Measurements from ENCODE around the gene ARMC9.
"Not testable (repeated sequence)": the region's sequence is repeated elsewhere in the genome, so short reads cannot be mapped to it uniquely, and the experiment has no call there.

ARMC9 gene

DNA sequence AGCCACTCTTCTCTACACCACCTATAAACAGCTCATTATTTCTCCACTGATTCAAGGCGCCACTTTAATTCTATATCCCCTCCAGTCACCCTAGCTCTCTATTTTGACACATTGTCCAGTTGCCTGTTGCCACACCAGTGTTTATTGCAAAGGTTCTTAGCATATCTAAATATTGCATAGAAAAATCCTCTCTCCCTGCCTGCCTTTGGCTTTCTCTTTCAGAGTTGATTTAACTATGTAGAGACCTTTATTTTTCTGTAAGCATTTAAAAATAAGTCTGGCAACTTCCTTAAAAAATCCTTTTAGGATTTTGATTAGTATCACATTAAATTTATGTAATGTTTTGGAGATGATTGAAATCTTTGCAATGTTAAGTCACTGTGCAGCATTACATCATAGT, 149.2 kb downstream of the ARMC9 start:
- DNase-seq = no peak

DNA sequence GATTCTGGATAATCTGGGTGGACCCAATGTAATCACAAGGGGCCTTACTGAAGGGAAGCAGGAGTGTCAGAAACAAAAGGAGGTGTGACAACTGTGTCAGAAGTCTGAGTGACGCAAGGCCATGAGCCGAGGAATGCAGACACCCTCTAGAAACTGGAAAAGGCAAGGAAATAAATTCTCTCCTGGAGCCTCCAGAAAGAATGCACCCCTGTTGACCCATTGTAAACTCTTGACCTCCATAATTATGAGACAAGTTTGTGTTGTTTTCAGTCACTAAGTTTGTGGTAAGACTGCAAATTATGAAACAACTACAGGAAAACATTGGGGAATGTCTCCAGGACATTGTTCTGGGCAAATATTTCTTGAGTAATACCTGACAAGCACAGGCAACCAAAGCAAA, 149.7 kb downstream of the ARMC9 start:
- no peak for DNase-seq

- no peak for DNase-seq
Measured at GRCh38 chr2:231348704-231349373, 150.4 kb downstream of the ARMC9 start.

DNA sequence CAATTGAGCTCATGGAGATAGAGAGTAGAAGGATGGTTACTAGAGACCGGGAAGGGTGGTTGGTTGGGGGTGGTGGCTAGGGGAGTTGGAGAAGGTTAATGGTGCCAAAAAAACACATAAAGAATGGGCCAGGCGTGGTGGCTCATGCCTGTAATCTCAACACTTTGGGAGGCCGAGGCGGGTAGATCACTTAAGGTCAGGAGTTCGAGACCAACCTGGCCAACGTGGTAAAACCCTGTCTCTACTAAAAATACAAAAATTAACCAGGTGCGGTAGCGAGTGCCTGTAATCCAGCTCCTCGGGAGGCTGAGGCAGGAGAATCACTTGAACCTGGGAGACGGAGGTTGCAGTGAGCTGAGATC, 150.9 kb downstream of the ARMC9 start:
- not testable (repeated sequence) for DNase-seq

DNA sequence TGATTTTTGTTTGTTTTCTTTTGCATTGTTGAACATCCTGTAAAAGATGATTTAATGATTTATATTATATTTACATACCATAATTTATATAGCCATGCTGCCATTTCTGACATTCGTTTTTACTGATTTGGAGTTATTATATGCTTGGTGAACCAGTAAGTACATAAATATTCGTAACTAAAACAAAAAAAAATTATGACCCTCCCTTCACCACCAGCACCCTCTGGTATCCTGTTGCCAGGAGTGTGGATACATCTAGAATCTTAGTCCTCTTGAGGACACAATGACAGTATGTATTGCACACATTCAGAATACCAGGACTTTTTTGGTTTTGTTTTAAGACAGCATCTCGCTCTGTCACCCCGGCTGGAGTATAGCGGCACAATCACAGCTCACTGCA, 153.2 kb downstream of the ARMC9 start:
- DNase-seq = no peak

DNA sequence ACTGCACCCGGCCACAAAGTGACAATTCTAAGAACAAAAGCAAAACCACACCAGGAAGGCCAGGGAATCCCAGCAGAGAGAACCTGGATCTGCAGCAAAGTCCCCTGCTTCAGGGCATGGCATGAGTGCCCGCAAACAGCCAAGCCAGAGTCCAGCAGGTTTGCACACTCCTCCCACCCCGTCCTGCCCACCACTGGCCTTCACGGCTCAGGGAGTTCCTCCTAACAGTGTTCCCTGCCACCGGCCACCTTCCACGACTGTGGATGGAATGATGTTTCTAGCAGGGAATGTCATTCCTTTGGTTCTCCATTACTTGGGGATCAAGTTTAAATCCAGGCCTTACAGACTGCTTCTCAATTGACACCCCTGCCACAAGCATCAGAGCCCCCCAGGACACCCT, 155.0 kb downstream of the ARMC9 start:
- no peak for DNase-seq

- no peak for DNase-seq
Measured at GRCh38 chr2:231355508-231356465, 157.4 kb downstream of the ARMC9 start.

DNA sequence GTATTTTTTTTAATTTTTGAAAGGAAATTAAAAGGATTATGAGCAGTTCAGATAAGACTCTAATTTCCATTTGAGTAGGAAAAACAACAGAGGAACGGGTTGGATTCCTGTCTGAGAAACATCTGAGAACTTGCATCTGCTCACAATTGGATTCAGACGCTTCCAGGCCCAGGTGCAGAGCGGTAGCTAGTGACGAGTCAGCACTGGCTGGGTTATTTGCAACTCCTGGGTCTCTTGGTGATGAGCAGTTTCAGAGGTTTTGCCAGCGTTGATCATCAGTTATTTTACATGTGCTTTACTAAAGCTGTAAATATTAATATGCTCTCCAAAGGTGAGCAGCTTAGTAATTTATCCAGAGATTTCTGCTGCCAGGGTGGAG, 158.0 kb downstream of the ARMC9 start:
- DNase-seq = no peak

GRCh38 chr2:231357048-231357447, 158.6 kb downstream of the ARMC9 start:
- DNase-seq = no peak

DNA sequence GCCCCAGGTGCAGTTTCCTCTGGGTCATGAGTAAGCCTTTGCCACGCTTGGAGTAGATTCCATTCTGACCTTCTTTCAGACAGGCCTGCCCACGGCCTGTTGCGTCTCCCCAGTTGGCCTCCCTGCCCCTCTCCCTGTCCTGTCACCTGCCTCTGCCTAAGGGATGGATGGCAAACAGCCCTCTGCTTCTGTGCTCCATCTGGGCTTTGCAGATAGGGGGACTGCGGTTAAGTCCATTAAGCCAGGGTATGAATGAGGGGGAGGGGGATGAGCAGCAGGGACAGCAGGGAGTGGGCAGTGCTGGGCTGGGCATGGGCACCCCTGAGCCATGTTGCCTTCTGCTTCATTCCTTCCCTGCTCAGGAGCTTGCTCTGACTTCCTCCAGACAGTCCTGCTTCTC, 159.5 kb downstream of the ARMC9 start:
- no peak for DNase-seq

DNA sequence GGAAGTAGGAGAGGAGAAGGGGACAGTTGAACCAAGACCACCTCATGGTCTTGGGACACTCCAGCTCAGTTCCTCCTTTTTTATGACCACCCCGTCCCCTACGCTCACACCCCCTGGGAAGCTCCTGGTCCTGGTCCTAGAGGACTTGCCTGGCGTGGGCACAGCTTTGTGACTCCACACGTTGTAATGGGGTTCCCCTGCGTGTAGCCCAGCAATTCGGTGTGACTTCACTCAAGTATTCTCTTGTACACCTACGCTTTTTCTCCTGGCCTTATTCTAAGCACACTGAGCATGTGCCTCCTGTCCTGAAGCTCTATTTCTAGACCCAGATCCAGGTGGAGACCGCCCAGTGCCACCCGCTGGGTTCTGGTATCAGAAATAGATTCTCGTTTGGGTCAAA, 161.0 kb downstream of the ARMC9 start:
- no peak for DNase-seq

- DNase-seq = no peak
Measured at GRCh38 chr2:231359948-231360347, 161.5 kb downstream of the ARMC9 start.

- no peak for DNase-seq
Measured at GRCh38 chr2:231360401-231360800, 162.0 kb downstream of the ARMC9 start.

GRCh38 chr2:231360881-231361371, 162.5 kb downstream of the ARMC9 start:
- DNase-seq = no peak

DNA sequence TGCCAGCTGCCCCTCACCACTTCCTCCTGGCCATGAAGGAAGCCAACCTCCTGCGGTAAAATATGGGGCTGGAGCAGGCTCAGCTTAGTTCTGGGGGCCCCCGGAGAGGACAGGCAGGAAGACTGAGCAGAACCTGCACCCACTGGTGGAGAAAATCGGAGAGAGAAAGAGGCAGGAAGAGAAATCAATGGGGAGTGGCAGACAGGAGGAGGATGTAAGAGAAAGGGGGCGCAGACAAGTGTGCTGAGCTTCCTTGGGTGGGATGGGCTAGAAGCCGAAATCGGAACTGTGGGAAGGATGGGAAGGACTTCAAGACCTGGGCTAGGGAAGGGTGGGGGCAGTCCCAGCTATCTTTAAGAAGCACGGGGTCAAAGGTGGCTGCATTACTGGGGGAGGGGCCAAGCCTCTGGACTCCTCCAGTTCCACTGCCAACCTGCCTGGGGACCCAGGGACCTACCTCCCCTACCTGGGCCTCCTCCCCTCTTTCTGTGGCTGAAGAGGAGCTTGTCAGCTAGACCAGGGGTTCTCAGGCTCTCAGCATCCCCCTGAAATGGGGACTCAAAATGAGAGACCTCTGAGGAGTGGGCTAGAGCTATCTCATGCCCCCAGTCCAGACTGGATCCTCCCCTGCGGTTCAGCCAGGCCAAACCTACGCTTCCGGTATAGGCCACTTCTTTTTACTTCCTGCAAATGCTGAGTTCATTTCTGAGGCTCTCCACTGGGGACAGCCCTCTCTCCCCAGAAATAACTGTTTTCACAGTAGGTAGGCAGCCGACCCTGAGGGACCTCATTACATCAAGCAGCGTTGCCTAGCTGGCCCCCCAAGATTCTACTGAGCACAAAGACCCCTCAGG, 163.5 kb downstream of the ARMC9 start:
- no peak for DNase-seq

DNA sequence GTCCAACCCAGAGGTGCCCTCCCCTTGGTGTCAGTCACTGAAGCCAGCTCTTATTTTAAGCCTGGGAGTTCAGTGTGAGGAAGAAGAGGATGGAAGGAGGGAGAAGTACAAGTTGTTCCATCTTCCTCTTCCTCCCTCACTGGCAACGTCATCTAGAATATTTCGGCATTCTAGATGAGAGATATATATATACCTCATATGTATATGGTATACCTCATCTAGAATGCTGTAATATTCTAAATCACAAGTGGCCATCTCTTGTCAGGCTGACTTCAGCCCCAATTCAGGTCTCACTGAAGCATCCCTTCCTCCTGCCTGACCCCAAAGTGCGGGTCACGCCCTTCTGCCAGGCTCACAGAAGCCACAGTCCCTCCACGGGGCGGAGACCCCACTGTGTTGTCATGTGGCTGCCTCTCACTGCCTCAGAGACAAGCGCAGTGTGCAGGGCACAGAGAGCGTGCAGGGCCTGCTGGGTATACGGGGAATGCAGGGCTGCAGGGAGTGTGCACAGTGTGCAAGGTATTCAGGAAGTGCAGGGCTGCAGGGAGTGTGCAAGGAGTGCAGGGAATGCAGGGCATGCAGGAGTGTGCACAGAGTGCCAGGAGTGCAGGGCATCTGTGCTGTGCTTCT, 164.2 kb downstream of the ARMC9 start:
- DNase-seq = no peak

DNA sequence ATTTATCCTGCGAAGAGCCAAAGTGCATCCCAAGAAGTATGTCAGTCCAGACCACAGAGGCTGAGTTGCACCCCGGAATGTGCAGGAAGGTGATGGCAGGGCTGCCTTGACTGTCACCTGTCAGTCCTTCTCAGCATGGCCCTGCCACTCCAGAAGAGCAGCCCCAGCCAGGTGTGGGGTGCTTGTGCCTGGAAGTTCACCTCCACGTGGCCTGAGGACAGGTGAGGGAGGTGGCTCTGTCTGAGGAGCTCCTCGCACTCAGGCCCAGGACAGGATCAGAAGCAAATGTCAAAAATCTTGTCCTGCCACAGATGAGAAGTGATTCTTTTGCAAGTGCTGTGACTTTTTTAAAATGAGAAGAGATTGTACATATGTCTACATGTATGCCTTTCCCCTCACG, 165.6 kb downstream of the ARMC9 start:
- DNase-seq = no peak

DNA sequence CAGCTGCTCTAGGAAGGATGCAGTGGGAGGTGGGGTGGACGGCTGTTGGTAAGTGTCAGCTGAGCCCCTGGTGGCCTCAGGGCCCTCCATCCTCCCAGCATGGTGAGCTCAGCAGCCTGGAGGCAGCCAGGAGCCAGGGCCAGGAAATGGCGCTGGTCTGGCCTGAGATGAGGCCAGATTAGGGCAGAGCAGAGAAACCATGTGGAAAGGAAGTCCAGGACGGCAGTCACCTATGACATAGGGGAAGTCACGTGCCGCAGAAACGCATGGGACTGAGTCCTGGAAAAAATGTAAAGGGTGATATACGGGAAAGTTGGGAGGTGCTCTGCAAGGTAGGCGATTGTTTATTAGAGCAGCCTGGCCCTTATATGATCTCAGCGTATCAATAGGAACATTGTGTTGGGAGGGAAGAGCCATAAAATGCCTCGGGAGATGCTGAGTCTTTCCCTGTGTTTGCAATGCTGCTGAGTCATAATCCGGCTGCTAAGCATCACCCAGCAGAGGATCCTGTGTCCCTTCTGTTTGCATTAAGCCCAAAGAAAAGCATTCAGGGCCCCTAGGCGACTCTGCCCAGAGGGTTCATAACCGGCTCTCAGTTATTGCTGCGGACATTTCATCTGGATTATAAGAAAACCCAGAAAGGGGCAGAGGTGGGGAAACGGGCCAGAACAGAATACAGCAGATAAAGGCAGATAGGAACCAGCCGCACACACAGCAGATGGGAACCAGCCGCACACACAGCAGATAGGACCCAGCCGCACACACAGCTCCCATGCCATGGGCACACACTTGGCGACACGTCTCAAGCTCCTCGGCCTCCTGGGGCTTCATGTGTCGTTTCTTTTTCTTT, 166.8 kb downstream of the ARMC9 start:
- DNase-seq = no peak

- no peak for DNase-seq
Measured at GRCh38 chr2:231367178-231367577, 168.7 kb downstream of the ARMC9 start.

GRCh38 chr2:231369580-231370428, 171.4 kb downstream of the ARMC9 start:
- no peak for DNase-seq

- DNase-seq = no peak
Measured at GRCh38 chr2:231370429-231370748, 172.0 kb downstream of the ARMC9 start.

Measured in stimulated activated CD4-positive, alpha-beta T cell treated with anti-CD3 and anti-CD28 coated beads, Interleukin-4, amount 100 ng/mL, for 1 hour (primary cell).